Measurements from ENCODE around the gene SLC2A5.

SLC2A5 gene

DNA sequence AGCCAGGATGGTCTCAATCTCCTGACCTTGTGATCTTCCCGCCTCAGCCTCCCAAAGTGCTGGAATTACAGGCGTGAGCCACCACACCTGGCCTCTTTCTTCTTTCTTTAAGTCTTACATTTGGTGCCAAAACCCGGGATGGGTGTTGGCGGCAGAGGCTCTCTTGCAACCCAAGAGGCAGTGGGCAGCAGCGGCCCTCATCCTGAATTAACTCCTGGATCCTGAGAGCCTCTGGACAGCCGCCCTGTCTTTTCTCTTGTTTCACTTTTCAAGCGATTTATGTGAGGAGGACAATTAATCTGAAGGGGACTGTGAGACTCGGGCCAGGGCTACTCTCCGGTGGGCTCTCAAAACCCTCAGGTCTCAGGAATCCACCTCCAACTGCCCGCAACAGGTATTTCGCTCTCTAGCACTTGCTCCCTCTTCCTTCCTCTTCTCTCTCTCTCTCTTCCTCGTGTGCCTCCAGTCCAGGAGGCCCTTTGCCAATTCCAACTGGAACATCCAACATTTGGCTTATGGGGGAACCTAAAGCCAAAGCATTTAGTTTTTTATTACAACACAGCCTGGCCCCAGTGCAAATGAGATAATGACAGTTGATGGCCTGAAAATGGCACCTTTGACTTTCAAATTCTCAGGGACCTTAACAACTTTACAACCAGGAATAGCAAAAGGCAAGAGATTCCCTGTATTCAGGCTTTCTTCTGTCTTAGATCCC lies 18.1 kb upstream of the SLC2A5 start:
- DNase-seq: no peak

- no peak for DNase-seq
These were observed 17.4 kb upstream of the SLC2A5 start for GRCh38 chr1:9086796-9087195.

DNA sequence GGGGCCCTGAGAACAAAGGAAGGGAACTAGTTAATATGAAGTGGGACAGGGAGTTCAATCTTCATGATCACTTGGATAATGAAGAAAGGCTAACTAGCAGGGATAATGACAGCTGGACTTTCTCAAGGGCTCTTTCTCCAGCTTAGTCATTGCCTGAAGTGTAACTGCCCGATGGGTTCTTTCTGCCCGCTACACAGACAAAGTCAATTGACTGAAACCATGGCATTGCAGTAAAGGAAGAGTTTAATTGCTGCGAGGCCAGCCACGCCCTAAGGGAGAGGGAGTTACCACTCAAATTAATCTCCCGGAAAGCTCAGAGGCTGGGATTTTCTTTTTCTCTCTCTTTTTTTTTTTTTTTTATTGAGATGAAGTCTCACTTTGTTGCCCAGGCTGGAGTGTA lies 16.6 kb upstream of the SLC2A5 start:
- no peak for DNase-seq

DNA sequence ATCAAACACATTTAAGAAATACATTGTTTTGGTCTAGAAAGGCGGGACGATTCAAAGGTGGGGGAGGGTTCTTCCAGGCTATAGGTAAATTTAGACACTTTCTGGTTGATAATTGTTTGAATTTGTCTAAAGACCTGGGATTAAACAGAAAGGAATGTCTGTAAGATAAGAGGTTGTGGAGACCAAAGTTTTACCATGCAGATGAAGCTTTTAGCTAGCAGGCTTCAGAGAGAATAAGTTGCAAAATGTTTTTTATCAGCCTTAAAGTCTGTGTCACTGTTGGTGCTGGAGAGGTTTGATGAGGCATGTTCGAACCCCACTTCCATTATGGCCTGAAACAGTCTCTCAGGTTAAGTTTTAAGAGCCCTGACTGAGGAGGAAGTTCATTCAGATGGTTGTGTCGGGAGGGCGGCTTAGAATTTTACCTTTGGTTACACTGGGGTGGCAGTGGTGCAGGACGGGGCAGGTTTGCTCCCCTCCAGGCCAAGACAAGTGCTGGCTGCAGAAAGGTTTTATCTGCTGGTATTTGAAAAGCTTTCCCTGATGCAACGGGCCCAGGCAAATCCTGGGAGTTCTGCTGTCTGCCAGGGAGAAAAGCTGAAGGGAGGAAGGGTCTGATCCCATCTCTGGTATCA lies 16.0 kb upstream of the SLC2A5 start:
- no peak for DNase-seq

- no peak for DNase-seq
These were observed 15.5 kb upstream of the SLC2A5 start for GRCh38 chr1:9084906-9085305.

- DNase-seq: no peak
These were observed 12.0 kb upstream of the SLC2A5 start for GRCh38 chr1:9081473-9081872.

- no peak for DNase-seq
These were observed 11.4 kb upstream of the SLC2A5 start for GRCh38 chr1:9080705-9081291.

DNA sequence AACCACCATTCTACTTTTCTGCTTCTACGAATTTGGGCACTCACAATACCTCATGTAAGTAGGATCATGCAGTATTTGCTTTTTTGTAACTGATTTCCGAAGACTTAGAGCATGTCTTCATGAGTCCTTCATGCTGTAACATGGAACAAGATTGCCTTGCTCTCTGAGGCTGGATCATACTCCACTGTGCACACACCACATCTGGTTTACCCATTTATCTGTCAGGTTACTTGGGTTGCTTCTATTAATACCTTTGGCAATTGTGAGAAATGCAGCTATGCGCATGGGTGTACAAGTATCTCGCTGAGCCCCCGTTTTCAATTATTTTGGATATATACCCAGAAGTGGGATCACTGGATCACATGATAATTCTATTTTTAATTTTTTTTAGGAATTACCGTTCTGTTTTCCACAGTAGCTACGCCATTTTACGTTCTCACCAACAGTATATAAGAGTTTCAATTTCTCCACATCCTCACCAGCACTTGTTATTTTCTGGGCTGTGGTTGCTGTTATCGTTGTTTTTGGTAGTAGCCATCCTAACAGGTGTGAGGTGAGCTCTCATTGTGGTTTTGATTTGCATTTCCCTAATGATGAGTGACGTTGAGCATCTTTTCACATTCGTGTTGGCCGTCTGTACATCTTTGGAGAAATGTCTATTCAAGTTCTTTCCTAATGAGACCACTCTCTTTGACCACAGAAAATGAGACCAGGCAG lies 10.7 kb upstream of the SLC2A5 start:
- no peak for DNase-seq

- DNase-seq: no peak
These were observed 9.5 kb upstream of the SLC2A5 start for GRCh38 chr1:9078752-9079500.

DNA sequence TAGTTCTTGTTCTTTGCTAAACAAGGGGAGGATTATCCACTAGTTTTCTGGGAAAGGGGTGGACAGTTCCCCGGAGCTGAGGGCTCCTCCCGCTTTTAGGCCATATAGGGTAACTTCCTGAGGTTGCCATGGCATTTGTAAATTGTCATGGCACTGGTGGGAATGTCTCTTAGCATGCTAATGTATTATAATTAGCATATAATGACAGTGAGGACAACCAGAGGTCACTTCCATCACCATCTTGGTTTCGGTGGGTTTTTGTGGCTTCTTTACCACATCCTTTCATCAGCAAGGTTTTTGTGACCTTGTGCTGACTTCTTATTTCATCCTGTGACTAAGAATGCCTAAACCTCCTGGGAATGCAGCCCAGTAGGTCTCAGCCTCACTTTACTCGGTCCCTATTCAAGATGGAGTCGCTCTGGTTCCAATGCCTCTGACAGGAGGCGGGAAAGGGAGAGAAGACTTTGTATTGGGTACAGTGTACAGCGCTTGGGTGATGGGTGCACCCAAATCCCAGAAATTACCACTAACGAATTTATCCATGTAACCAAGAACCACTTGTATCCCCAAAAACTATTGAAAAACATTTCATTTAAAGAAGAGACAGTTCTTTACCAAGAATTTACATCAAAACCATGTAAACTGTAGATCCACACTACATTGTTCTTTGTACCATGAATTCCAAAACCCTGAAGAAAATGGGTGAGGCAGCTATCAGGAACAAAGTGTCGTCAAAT lies 8.7 kb upstream of the SLC2A5 start:
- DNase-seq: peak; percentile 12

DNA sequence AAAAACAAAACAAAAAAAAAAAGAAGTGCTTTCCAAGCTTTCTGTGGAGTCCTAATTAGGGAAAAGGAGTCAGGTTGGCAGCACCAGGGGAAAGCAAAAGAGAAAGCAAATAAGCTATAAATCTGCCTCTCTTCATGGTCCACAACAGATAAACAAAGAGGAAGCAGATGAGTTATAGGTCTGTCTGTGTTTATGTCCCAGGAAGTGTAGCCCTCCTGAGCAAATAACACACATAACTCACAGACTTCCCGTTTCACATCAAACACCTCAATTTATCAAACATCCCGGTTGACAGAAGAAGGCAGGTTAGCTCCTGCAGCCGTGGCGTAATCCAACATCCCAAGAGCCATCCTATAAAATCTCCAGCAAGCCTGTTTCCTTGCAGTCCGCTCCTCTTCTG lies 5.6 kb upstream of the SLC2A5 start:
- no peak for DNase-seq

DNA sequence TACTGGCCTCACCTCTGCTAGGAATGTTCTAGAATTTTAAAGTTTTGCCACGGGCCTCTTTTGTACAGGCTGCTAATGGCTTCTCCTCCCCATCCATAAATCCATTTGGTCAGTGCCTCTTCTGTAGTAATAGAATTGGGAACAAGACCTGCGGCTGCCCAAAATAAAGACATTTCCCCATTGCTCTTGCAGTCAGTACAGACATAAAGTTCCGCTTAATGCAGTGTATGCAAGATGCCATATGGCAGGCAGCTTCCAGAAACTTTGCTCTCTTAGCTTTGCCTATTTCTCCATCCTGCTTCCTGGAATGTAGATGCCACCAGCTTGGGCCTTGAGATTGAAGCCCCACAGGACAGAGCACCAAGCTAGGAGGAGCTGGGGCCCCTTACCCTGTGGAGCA lies 3.7 kb upstream of the SLC2A5 start:
- DNase-seq: no peak

DNA sequence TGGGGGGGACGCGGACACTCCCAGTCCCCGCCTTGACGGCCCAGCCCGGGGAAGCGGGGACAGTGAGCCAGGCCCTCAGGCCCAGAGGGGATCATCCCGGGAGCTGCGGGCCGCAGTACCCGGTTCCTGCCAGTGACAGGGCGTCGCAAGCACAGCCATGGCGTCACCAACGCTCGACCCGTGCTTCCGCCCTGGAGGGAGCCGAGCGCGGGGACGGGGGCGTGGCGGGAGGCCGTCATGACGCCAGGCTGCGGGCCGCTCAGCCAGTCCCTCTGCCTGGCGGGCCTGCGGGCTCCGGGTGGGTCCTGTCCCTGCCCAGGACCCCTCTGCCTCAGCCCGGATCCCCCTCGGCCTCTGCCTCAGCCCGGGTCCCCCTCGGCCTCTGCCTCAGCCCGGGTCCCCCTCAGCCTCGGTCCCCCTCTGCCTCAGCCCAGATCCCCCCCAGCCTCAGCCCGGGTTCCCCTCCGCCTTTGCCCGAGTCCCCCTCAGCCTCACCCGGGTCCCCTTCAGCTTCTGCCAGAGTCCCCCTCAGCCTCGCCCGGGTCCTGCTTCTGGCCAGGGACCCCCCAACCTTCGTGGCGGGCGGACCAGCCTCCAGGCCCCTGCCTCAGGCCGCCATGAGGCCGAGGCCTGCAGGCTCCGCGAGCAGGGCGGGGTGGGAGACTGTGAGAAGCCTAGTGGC lies 2.3 kb upstream of the SLC2A5 start:
- DNase-seq: no peak

DNA sequence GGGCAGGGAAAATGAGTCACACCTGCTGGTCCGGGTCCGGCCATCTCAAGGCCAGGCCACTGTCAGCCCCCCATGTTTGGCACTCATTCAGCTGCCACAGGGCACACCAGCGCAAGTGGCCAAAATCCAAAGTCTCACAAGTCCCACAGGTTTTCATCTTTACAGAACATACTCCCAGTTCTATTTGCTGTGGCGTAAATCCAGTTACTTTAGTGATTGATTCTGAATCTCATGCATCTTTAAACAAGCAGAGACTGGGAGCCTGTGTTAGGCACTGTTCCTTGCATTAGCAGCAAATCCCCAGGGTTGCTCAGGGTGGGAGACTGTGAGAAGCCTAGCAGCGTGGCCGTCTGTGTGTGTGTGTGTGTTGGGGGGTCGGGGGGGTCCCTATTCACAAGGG lies 1.1 kb upstream of the SLC2A5 start:
- no peak for DNase-seq

DNA sequence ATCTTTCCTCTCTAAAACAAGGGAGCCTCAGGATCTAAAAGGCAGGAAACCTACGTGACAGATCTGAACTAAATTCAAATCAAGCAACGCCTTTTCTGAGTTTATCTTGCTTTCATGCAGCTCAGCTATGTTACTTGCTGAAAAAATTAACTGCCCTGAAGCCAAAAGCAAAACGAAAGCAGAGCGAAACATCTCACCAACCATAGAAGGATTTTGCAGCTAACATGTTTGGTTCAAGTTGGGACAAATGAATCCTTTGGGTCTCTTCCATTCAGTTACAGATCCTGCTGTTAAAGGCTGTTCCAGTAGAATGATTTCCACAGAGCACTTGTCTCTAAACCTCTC lies 482 bp downstream of the SLC2A5 start:
- no peak for DNase-seq

- DNase-seq: no peak
These were observed 2.3 kb downstream of the SLC2A5 start for GRCh38 chr1:9066945-9067807.

- DNase-seq: no peak
These were observed 4.2 kb downstream of the SLC2A5 start for GRCh38 chr1:9065213-9065751.

DNA sequence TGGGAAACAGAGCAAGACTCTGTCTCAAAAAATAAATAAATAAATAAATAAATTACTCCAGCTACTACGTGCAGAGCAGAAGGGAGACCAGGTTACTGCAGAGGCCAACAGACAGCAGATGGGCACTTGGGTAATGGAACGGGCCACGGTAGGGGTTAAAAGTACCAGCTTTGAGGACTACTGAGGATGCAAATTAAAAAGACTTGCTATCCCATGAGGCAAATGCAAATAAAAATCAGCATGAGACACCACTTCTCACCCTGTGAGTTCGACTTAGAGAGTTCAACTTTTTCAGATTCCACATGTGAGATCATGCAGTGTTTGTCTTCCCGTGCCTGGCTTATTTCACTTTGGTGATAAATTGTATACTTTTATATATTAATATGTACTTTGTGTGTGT lies 6.6 kb downstream of the SLC2A5 start:
- DNase-seq: no peak

GRCh38 chr1:9062021-9062471 lies 7.4 kb downstream of the SLC2A5 start:
- DNase-seq: no peak

DNA sequence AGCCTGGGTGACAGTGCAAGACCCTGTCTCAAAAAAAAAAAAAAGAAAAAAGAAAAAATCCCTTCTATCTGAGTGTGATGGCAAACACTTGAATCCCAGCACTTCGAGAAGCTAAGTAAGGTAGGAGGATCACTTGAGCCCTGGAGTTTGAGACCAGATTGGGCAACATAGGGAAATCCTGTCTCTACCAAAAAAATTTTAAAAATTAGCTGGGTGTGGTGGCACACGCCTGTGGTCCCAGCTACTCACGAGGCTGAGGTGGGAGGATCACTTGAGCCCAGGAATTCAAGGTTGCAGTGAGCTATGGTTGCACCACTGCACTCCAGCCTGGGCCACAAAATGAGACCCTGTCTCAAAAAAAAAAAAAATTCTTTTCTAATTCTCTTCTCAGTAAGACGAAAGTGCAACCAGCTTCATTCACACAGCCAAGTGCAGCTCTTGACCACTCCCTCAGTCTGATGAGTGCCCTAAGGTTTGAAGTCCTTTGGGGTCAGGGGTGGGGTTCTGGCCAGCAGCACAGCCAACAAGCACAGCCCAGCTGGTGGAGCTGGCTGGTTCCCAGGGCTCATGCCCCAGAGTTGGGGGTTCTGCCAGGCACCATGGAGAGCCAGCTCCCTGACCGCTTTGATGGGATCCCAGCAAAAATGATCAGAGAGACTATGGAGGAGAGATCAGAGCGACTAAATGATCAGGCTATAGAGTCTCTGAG lies 8.0 kb downstream of the SLC2A5 start:
- DNase-seq: no peak

All from activated CD4-positive, alpha-beta T cell treated with anti-CD3 and anti-CD28 coated beads for 48 hours (primary cell).